ENCODE data around the gene SKP2. TPM values are rescaled to one million over a fixed set of nuclear protein-coding genes. Genes with fewer than 3 reads are reported as not detected.

SKP2 gene
- total RNA-seq, 4 donors from 2014 or later, result 6.9 to 12.8 (median 8.6) TPM

DNA sequence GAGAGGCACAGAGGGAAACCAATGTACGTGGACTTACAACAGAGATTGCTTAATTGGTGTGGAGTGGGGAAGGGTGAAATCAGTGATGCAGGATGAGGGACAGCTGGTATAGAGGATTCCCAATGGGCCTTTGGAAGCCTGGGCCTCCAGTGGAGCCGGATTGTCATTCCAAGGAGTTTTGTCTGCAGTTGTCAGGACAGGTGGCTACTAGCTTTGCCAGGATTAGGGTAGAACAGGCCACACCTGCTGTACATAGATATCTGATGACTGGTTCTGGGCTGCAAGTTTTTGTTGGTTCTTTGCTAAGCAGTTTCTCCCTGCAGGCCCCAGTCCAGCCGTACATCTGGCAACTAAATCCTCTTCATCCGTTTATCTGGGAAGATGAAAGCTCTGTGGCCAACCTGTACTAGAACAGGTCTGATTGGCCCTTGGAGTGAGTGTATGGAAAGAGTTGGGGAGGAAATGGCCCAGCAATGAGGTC is 4.2 kb downstream of the SKP2 start:
- intact Hi-C loops (cut with DNase I; ENCODE audit: low total_unique reads), result no loop called here
- no peak for DNase-seq (ENCODE audit: low spot score in 2 of 2)
- no peak for TF ChIP-seq POLR2A (IDR thresholded peaks at IDR 0.05)
- TF ChIP-seq, protein P1, sequence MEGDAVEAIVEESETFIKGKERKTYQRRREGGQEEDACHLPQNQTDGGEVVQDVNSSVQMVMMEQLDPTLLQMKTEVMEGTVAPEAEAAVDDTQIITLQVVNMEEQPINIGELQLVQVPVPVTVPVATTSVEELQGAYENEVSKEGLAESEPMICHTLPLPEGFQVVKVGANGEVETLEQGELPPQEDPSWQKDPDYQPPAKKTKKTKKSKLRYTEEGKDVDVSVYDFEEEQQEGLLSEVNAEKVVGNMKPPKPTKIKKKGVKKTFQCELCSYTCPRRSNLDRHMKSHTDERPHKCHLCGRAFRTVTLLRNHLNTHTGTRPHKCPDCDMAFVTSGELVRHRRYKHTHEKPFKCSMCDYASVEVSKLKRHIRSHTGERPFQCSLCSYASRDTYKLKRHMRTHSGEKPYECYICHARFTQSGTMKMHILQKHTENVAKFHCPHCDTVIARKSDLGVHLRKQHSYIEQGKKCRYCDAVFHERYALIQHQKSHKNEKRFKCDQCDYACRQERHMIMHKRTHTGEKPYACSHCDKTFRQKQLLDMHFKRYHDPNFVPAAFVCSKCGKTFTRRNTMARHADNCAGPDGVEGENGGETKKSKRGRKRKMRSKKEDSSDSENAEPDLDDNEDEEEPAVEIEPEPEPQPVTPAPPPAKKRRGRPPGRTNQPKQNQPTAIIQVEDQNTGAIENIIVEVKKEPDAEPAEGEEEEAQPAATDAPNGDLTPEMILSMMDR (IDR thresholded peaks at IDR 0.05), result no peak
- no peak overlapping the region for H3K4me3 ChIP-seq (ENCODE audit: low read depth, poor library complexity, severe bottlenecking)
- WGBS, 2 donors, result 37 to 42% methylated on average over 4 of the region's 4 CpGs

DNA sequence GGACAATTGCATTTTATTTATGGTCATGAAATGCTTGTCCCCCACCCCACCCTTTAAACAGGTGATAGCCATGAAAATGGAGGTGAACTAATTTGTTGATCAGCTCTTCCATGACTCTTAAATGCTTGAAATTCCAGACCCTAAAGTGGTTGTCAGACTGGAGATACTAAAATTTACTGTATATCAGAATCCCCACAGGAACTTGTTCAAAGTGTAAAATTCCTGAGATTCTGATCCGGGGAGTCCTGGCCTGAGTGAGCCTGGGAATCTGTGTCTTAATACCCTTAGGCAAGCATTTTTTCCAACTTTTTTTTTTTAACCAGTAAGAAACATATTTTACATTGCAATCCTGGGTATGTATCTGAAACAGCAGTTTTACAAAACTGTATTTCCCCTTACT is 4.7 kb downstream of the SKP2 start:
- intact Hi-C loops (cut with DNase I; ENCODE audit: low total_unique reads), result no loop called here
- TF ChIP-seq, protein P1 (IDR thresholded peaks at IDR 0.05), result no peak
- TF ChIP-seq POLR2A (IDR thresholded peaks at IDR 0.05), result no peak
- 32 to 45% methylated on average over 1 of the region's 1 CpG for WGBS, 2 donors
- DNase-seq (ENCODE audit: low spot score in 2 of 2), result no peak
- H3K4me3 ChIP-seq (ENCODE audit: low read depth, poor library complexity, severe bottlenecking), result no peak overlapping the region

DNA sequence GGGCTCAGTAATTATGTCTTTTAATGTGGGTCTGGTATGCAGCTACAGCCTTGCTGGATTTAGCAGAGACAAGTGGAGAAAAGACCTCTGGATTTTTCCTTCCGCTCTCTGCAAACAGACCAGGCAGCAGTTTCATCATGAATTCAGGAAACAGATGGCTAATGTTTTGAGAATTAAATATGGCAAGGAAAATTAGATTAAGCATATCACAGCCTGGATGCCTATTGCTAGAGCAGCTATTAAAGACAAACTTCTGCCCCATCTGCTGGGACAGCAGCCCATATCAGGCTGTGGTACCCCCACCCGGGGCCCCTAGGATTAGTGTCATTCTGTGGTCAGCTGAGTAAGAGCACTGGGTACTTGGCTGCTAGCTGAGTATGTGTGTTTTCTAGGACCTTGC is 6.2 kb downstream of the SKP2 start:
- 67 to 76% methylated on average over 2 of the region's 2 CpGs for WGBS, 2 donors
- TF ChIP-seq, protein P1 (IDR thresholded peaks at IDR 0.05), result no peak
- no peak for TF ChIP-seq POLR2A (IDR thresholded peaks at IDR 0.05)
- H3K4me3 ChIP-seq (ENCODE audit: low read depth, poor library complexity, severe bottlenecking), result no peak overlapping the region
- intact Hi-C loops (cut with DNase I; ENCODE audit: low total_unique reads), result no loop called here
- no peak for DNase-seq (ENCODE audit: low spot score in 2 of 2)

DNA sequence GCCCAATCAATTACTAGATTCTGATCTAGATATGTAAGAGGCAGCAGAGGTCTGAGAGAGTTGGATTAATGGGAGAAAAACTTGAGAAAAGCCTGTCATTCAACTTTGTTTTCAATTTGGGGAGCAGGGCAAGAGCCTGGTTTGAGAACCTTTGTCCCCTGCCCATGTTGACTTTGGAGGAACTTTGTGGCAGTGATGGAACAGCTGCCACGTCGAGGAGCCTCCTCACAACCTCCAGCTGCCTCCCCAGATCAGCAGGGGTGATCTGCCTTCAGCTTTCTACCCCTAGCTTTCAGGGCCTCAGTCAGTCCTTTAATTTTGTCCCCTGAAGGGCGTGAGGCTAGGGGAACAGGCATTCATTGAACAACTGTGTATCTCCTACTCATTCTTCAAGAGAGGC is 8.7 kb downstream of the SKP2 start:
- 90 to 96% methylated on average over 3 of the region's 3 CpGs for WGBS, 2 donors
- TF ChIP-seq, protein P1 (IDR thresholded peaks at IDR 0.05), result no peak
- TF ChIP-seq POLR2A (IDR thresholded peaks at IDR 0.05), result no peak
- no peak for DNase-seq (ENCODE audit: low spot score in 2 of 2)
- intact Hi-C loops (cut with DNase I; ENCODE audit: low total_unique reads), result no loop called here
- no peak overlapping the region for H3K4me3 ChIP-seq (ENCODE audit: low read depth, poor library complexity, severe bottlenecking)

DNA sequence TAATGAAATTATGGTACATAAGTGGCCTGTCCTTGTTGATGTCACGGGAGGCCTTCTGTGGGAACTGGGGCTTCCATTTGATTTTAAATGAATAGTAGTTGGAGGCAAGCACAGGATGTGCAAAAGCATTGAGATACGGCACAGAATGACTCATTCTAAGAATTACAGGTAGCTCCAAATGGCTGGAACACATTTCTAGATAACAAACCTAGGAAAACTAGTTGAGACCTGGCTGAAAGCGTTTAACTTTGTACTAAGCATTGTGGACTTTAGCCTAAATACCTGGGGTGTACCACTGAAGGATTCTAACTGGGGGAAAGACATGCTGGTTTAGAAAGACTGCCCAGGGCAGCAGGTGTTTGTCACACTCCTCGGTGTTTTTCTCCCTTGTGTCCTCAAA is 9.4 kb downstream of the SKP2 start:
- no peak for DNase-seq (ENCODE audit: low spot score in 2 of 2)
- WGBS, 2 donors, result 59 to 66% methylated on average over 4 of the region's 4 CpGs
- intact Hi-C loops (cut with DNase I; ENCODE audit: low total_unique reads), result no loop called here
- H3K4me3 ChIP-seq (ENCODE audit: low read depth, poor library complexity, severe bottlenecking), result no peak overlapping the region
- no peak for TF ChIP-seq POLR2A (IDR thresholded peaks at IDR 0.05)
- TF ChIP-seq, protein P1 (IDR thresholded peaks at IDR 0.05), result no peak

DNA sequence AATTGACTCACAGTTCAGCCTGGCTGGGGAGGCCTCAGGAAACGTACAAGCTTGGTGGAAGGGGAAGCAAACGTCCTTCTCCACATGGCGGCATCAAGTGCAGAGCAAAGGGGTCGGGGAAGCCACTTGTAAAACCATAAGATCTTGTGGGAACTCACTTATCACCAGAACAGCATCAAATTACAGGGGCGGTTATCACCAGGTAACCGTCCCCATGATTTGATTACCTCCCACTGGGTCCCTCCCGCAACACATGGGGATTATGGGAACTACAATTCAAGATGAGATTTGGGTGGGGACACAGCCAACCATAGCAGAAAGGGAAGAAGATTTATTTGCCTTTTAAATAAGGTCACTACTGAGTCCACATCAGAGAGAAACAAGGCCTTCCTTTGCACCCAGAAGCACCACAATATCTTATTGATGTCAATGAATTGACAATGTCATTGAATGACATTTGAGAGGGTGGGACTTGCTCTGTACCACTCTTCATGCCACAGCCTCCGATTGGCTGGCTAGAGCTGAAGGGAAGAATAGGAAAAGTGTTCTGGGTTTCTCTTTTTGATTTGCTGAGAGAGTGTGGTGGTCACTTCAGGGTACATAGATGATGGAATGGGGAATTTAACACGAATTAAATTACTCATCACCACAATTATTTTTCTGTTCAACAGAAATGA is 11.0 kb downstream of the SKP2 start:
- 91% methylated on average over 9 of the region's 9 CpGs for WGBS, 2 donors
- intact Hi-C loops (cut with DNase I; ENCODE audit: low total_unique reads), result no loop called here
- no peak overlapping the region for H3K4me3 ChIP-seq (ENCODE audit: low read depth, poor library complexity, severe bottlenecking)
- TF ChIP-seq, protein P1 (IDR thresholded peaks at IDR 0.05), result no peak
- TF ChIP-seq POLR2A (IDR thresholded peaks at IDR 0.05), result no peak
- DNase-seq (ENCODE audit: low spot score in 2 of 2), result no peak

All from lower leg skin (tissue), 4 donors.